CMK (cell line): ENCODE measurements around the gene NUDT7.

Experiments used
- DNase-seq: peaks from one replicate; pipeline ENCODE4 v3.0.0-alpha.2; 2010; ENCODE audit warnings: low read depth

NUDT7 gene

DNA sequence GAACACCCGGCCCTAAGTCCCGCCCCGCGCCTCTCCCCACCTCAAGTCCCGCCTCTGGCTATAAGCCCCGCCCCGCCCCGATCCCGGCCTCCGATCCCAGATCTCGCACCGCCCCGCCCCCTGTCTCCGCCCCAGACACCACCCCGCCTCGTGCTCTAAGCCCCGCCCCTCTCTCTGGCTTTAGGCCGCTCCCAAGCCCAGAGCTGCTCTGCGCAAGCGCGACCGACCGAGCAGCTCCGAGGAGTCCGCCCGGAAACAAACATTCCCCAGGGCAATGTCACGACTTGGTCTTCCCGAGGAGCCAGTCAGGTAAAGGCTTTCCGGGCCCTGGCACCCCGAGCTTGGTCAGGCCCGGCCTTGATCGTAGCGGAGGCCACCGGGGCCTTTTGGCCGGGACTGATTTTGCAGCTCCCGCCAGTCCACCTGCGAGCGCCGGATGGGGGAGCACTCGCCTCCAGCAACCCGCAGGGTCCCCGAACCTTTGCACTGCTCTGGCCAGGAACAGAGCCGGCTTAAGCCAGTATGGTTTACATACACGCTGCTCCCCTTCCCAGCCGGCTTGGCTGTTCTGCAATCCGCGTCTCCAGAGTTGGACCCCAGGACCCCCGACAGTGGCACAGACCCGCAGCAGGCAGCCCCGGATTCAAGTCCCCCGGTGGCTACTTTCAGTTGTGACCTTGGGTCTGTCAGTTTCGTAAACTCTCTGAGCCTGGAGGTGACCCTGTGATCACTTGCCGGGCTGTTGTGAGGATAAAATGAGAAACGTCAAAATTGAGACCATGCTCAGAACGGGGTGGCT is at the start of gene NUDT7:
Gene NUDT7, plus strand, starts transcription at position 206 of the 799 bp plus-strand sequence. Its CDS starts 69 bp downstream, at position 275.
- peak; percentile 85 for DNase-seq

DNA sequence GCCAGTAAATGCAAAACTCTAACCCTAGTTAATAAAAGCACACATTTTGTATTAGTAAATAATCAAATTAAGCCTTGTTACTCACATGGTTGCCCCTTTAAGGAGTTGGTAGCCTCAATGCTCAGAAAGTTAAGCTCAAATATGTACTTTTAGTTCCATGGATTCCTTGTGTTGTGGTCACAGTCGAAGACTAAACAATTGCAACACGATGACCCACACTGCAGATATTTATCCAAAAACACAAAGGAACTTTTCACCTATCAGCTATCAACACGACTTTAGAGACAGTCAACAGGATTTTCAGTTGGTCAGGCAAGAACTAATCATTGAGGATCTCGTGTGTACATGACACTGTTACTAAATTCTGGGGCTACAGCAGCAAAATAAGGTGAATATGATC is 47.4 kb upstream of the NUDT7 start:
- DNase-seq, result no peak

DNA sequence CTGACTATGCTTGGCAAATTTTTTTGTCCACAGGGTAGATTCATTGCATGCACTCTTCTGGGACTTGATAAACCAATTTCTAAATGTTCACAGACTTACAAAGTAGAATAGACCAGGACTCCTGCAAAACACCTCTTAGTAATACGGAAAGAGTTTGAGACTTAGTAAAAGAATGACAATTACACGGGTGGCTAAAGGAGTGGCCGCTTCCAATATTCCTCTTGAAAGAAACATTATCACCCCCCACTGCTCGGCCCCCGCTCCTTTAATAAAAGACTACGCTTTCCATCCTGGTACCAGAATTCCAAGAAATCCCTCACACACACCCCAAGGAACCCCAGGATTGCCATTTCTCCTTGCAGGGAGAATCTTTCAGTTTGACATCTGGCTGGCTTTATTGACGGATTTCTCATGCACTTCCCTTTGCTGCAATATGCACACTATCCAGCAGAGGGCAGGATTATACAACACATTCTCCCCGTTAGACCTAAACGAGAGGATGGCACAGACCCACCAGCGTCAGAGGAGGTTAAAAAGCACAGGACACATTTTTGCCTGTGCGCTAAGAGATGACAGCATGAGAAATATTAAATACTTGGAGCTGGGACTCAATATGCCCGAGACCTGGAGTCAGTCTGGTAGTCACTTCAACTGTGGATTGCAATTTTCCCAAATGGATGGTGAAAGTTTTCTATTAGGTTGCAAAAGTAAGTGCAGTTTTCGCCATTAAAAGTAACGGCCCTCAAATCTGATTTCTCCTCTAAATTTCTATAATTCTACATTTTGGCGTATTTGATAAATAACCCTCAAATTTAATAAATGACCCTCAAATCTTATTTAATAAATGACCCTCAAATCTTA is 46.6 kb upstream of the NUDT7 start:
- DNase-seq, result no peak

DNA sequence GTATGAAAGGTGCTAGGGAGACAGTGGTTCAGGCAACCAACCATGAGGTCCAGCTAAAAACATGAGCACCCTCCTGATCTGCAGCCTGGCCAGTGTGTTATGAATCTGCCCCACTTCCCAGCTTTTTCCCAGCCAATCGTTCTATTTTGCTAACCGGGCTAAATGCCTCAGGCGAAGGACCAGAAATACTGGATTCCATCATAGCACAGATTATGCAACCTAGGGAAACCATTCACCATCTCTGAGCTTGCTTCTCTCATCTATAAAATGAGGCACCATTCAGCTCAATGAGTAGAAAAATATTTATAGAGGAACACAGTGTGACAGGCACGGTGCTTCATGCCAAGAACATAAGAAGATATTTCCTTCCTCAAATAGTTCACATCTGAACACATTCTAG is 45.2 kb upstream of the NUDT7 start:
- no peak for DNase-seq

DNA sequence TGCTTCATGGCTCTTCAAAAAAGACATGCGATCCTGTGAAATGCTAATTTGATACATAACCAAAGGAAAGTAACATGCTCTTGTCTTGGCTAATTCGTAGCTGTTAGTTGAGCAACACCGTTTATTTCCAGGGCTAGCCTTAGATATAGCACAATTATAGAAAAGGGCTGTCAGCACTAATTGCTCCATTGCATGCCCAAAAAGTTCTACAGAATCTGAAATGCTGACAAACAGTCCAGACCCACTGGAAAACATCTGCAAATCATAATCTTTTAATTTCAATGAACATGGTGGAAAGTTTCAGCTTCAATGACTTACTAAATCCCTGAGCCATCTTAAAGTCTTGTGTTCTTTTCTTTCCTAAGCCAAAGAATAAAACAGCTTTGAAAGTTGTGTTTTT is 42.9 kb upstream of the NUDT7 start:
- no peak for DNase-seq

DNA sequence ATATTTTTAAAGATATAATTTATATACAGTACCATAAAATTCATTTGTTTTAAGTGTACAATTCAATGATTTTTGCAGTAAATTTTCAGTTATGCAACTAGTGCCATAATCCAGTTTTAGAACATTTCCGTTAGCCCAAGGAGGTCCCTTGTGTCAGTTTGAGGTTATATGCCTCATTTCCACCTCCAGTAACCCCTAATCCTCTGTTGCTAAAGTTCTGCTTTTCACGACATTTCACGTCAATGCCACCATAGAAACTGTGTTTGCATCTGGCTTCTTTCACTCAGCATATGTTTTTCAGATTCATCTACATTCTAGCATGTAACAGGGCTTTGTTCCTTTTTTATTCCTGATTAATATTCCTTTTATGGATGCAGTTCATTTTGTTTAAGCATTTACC is 42.4 kb upstream of the NUDT7 start:
- no peak for DNase-seq

DNA sequence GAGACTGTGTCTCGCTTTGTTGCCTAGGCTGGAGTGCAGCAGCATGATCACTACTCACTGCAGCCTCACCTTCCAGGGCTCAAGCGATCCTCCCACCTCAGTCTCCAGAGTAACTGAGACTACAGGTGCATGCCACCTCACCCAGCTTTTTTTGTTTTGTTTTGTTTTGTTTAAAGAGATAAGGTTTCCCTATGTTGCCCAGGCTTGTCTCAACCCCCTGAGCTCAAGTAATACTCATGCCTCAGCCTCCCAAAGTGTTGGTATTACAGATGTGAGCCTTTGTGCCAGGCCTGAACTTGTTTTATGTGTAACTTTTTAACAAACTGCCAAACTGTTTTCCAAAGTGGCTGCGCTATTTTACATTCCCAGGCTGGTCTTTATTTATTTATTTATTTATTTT is 41.8 kb upstream of the NUDT7 start:
- no peak for DNase-seq

DNA sequence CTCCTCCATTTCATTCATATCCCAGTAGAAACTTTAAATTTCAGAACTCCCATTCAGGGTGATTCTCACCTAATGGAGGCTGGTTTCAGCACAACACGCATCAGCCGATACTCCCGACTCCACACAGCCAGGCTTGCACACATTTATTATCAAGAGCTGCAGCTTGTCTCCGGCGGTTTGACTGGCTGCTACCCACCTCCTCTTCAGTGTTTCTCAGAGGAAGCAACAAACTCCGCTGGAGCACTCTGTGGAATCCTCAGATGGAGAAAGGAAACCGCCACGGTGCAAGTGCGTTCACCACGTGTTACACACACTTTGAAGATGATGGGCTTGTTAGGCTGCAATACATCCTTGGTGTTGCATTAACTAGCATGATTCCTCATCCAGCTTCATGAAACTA is 39.7 kb upstream of the NUDT7 start:
- DNase-seq, result no peak

DNA sequence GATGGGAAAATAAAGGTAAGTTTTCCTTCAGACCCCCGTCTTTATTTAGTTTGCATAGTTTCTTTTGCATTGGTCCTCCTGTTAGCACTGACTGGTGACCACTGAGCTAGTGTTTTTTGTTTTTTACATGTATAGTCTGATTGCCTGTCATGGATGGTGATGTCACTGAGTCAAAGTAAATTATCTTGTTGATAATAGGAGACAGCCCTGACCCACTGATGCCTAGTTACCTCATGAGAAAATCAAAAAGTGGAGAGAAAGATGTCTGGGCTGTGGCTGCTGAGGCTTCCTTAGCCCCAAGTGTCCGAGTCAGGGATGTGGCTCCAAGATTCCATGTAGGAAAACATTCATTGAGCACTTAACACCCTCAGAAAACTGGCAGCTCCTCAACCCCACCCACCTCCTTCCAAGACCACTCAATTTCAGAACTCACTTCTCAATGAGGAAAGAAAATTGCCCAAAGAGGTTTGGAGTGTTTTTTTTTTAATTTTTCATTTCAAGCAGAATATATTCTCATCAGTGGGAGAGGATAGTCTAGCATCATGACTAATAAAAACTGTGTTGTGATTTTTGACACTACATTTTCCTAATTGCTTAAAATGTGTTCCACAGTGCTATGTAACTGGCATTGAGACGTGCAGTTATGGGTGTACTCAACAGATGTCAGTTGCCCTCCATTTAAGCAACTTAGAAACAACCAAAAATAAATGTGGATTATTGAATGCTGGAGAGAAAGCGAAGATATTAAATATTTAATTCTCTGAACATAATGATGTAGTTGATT is 38.7 kb upstream of the NUDT7 start:
- DNase-seq, result no peak

DNA sequence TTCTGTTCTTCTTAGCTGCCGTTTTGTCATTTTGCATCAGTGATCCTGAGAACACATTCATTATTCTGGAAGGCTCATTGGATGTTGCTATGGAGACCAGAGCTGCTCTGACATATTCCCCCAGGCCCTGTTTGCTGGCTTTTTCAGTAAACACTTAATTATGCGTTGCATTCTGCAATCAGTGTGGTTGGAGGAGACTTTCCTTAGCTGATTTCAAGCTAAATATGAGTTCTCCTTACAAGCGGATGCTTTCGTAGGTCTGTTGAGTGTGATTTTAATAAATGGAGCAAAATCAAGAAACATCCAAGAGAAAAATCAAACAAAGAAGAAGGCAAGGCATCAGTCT is 38.2 kb upstream of the NUDT7 start:
- no peak for DNase-seq

DNA sequence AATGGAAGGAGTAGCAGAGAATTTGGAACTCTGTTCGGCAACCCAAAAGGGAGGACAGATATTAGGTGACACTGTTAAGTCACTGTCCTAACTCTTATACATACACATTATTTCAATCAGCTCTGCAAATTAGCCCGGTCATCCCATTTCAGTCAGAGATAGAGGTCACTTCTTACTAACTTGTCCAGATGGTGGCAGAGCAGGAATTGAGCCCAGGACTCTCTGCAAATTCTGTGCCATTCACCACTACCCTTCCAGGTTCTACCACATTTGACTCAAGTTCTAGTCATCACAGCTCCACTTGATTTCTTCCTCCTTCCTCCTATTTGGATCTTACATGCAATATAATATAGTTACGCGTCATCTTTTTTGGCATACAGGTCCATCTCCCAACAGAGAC is 35.9 kb upstream of the NUDT7 start:
- DNase-seq, result no peak

DNA sequence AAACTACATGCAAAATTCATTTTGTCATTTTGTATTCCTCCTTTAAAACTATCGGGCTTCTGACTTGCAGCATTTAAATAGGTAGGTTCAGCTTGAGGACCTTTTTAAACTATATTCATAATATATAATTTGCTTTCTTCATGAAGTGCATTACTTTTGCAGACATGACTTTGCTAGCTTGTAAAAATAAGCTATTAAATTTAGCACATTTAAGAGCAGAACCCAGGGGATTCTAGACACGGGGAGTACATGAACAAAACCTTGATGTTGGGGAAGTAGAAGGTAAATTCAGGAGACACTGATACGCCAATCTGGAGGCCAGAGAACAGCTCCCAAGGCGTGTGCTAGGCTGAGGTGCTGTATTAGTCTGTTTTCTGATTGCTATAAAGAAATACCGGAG is 32.3 kb upstream of the NUDT7 start:
- DNase-seq, result no peak

DNA sequence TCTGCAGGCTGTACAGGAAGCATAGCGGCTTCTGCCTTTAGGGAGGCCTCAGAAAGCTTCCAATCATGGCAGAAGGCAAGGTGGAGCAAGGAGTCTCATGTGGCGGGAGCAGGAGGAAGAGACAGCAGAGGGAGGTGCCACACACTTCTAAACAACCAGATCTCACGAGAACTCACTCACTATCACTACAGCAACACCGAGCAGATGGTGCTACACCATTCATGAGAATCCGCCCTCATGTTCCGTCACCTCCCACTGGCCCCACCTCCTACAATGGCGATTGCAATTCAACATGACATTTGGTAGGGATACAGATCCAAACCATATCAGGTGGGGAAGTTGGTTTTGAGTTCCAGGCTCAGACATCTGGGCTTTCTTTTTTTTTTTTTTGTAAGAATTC is 31.9 kb upstream of the NUDT7 start:
- no peak for DNase-seq

DNA sequence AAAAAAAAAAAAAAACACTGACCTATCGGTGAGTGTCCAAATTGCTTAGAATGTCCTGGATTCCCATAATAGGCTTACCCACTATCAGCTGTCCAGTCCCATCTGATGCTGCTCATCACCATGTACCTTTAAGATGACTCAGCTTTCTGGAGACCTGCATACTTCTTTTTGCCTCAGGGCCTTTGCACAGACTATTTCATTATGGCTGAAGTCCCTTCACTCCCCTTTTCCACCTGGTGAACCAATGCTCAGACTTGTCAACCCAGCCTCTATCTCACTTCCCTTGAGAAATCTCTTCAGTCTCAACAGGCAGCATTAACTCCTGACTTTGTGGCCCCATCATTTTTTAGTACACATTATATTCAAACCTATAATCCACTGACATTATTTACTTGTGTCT is 29.7 kb upstream of the NUDT7 start:
- no peak for DNase-seq

DNA sequence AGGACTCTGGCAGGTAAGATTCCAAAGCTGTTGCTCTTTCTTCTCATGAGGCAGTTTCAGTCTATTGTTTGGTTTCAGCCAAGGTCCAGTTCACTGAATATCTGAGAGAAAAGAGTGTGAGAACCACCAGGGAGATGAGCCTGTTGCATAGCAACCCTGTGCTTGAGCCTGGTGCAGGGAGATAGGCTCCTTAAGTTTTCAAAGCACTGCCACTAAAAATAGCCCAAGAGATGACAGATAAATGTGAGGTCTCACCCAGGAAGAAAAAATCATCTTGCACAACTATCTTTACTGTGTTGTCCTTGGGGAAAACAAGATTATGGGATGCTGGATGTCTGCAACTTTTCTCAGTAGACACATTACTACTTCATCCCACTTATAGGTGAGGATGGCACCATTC is 26.2 kb upstream of the NUDT7 start:
- no peak for DNase-seq

DNA sequence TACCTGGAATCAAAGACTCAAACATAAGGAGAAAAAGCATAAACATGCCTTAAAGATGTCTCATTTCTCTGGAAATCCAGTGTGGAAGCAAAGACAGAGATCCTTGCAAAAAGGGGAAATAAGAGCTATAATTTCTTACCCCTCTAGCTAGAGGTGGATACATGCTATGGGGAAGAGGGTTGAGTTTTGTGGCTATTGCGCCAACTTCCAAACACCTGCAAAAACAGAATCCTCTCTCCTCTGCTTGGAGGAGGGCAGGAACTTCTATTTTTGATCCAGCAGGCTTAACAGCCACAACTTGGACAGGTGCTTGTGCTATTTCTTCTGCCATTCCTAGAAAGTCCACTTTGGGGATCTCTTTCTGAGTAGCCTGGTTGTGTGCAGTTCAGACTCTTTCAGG is 21.5 kb upstream of the NUDT7 start:
- no peak for DNase-seq

DNA sequence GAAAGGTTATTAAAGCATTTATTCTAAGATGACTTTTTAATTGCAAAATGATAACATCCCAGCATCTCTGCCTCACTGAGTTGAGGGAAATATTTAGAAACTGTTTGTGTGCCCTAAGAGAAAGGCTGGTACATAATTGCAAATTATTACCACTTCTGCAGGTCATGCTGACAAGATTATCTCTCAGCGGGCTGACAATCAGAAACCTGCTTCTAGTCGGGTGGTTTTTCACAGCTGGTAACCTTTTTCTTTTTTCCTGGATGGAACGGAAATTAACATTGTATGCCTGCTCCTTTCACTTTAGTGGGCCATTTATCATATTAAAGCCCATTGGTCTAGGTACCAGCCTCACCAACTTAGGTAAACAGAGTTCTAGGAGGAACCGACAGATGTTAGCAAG is 17.0 kb upstream of the NUDT7 start:
- no peak for DNase-seq

DNA sequence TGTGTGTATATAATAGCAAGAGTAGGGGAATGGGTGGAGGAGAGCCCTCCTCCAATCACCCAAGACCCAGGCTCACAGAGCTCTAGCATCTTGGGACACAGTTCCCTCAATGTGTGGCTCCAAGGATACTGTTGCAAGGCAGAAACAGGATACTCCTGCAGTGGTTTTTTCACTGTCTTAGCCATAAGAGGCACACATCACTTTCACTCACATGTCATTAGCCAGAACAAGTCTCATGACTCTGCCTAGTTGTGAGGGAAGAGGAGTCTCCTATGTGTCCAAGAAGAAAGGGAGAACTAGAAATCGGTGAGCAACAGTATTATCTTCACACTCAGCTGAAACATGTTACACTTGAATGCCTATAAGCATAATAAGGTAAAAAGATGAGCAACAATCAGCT is 11.1 kb upstream of the NUDT7 start:
- DNase-seq, result no peak

DNA sequence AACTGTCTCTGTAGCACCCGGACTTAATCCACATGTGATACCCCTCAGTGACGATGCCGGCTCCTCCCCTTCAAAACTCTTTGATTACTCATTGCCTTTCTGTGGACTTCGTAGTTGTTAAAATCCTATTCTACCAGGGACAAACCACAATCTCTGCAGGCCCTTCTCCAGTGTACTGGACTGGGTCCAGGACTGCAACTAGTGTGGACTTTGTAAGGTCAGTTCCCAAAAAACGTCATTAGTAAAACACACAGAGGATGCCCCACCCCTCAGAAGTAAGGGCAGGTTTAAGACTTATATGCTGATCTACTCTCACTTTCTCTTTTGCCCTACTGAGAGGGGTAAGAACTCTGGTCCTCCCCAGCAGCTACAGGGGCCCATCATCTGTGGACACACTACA is 10.5 kb upstream of the NUDT7 start:
- no peak for DNase-seq

DNA sequence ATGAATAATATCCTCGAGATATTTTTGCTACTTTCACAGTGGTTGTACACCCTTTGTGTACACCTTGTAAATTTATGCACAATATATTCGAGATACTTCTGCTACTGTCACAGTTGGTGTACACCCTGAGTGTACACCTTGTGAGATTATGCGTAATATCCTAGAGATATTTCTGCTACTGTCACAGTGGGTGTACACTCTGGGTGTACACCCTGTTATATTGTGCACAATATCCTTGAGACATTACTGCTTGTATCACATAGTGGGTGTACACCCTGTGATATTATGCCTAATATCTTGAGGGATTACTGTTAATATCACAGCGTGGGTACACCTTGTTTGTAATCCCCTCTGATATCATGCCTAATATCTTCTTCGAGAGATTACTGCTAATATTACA is 7.2 kb upstream of the NUDT7 start:
- DNase-seq, result no peak

DNA sequence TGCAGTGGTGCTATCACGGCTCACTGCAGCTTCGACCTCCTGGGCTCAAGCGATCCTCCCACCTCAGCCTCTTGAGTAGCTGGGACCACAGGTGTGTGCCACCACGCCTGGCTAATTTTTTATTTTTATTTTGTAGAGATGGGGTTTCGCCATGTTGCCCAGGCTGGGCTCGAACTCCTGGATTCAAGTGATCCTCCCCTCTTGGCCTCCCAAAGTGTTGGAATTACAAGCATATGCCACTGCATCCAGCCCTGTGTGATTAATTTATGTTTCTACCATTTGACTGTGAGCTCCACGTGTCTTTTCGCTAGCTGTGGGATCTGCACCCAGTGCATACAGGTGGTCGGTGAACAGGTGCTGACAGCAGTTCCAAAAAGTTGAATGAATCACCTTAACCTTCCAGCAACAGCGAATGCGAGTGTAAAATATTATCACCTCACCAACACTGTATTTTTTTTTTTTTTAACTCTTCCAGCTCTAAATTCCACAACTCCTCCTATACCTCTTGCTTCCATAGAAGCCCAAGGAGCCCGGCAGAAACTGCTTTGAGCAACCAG is 484 bp upstream of the NUDT7 start:
- no peak for DNase-seq

DNA sequence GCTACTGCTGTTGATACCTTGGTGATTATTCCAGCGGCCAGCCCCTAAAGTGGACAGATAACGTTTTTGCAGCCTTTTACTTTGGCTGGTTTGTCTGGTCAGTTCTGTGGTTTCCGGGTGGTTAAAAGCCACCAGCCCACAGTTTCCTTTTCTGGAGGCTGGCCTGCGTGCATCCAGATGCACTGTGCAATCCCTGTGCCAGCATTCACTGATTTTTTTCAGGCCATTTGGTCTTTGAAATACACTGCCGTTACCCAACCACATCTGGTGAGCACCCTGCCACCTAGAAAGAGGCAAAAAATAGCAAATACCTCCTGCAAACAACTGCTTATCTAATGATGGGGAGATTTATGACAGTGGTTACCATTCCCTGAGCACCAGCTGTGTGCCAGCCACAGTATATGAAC is 797 bp downstream of the NUDT7 start:
- DNase-seq, result peak; percentile 11

DNA sequence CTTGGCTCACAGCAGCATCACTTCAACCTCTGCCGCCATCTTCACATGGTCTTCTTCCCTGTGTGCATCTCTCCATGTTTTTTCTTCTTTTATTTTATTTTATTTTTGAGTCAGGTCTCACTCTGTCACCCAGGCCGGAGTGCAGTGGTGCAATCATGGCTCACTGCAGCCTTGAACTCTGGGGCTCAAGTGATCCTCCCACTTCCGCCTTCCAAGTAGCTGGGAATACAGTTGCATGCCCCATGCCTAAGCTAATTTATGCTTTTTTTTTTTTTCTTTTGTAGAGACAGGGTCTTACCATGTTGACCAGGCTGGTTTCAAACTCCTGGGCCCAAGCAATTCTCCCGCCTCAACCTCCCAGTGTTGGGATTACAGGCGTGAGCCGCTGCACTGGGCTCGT is 1.9 kb downstream of the NUDT7 start:
- DNase-seq, result no peak
